Fibroblast of peridontal ligament (primary cell): Measurements from ENCODE around the gene DPP6.
A peak's percentile ranks its signal among the peaks of the same experiment; 100 is the strongest.

Experiments used
- DNase-seq: peaks from one replicate; pipeline ENCODE4 v3.0.0-alpha.2; 2010; ENCODE audit errors: extremely low read depth

The DPP6 gene

GRCh38 chr7:154338701-154339506 is 286.7 kb downstream of the DPP6 start:
- DNase-seq: no peak

GRCh38 chr7:154342971-154343633 is 290.9 kb downstream of the DPP6 start:
- no peak for DNase-seq

GRCh38 chr7:154343778-154344412 is 291.7 kb downstream of the DPP6 start:
- DNase-seq: no peak

GRCh38 chr7:154345093-154345492 is 292.9 kb downstream of the DPP6 start:
- DNase-seq: no peak

- no peak for DNase-seq
Observed at GRCh38 chr7:154347700-154348266, 295.6 kb downstream of the DPP6 start.

GRCh38 chr7:154350892-154351291 is 298.7 kb downstream of the DPP6 start:
- no peak for DNase-seq

GRCh38 chr7:154353355-154353767 is 301.2 kb downstream of the DPP6 start:
- no peak for DNase-seq

- DNase-seq: no peak
Observed at GRCh38 chr7:154364170-154364569, 312.0 kb downstream of the DPP6 start.

- no peak for DNase-seq
Observed at GRCh38 chr7:154371424-154371823, 319.2 kb downstream of the DPP6 start.

- DNase-seq: no peak
Observed at GRCh38 chr7:154372011-154372601, 319.9 kb downstream of the DPP6 start.

- no peak for DNase-seq
Observed at GRCh38 chr7:154373956-154374355, 321.8 kb downstream of the DPP6 start.

- DNase-seq: no peak
Observed at GRCh38 chr7:154375956-154376355, 323.8 kb downstream of the DPP6 start.

- no peak for DNase-seq
Observed at GRCh38 chr7:154380771-154381170, 328.6 kb downstream of the DPP6 start.

- no peak for DNase-seq
Observed at GRCh38 chr7:154383045-154383444, 330.8 kb downstream of the DPP6 start.

GRCh38 chr7:154385214-154385613 is 333.0 kb downstream of the DPP6 start:
- DNase-seq: no peak

GRCh38 chr7:154387252-154387651 is 335.1 kb downstream of the DPP6 start:
- no peak for DNase-seq

GRCh38 chr7:154388412-154388811 is 336.2 kb downstream of the DPP6 start:
- no peak for DNase-seq

GRCh38 chr7:154388999-154389398 is 336.8 kb downstream of the DPP6 start:
- no peak for DNase-seq

- DNase-seq: no peak
Observed at GRCh38 chr7:154390961-154391360, 338.8 kb downstream of the DPP6 start.

GRCh38 chr7:154394804-154395203 is 342.6 kb downstream of the DPP6 start:
- no peak for DNase-seq

- DNase-seq: no peak
Observed at GRCh38 chr7:154406312-154406711, 354.1 kb downstream of the DPP6 start.

- DNase-seq: peak; percentile 4
Observed at GRCh38 chr7:154409703-154410311, 357.6 kb downstream of the DPP6 start.
